Esophagus muscularis mucosa (tissue), 3 donors: ENCODE data around the gene SAV1.

Experiments used
- CTCF ChIP-seq, 3 experiments: fragments of 200-600 bp in 2 of 3; fragments of 450-650 bp in 1 of 3; sonication (generic) in 2 of 3; IDR thresholded peaks; one replicate each; pipeline ENCODE4 v1.5.1; 2017 to 2019; ENCODE audit warnings: antibody characterized with exemption in 3 of 3, mild to moderate bottlenecking in 2 of 3, moderate library complexity in 1 of 3
- EP300 ChIP-seq: sonication (generic); formaldehyde crosslinking; IDR thresholded peaks from one replicate; pipeline ENCODE4 v1.6.1; 2017; ENCODE audit warnings: antibody characterized with exemption

DNA sequence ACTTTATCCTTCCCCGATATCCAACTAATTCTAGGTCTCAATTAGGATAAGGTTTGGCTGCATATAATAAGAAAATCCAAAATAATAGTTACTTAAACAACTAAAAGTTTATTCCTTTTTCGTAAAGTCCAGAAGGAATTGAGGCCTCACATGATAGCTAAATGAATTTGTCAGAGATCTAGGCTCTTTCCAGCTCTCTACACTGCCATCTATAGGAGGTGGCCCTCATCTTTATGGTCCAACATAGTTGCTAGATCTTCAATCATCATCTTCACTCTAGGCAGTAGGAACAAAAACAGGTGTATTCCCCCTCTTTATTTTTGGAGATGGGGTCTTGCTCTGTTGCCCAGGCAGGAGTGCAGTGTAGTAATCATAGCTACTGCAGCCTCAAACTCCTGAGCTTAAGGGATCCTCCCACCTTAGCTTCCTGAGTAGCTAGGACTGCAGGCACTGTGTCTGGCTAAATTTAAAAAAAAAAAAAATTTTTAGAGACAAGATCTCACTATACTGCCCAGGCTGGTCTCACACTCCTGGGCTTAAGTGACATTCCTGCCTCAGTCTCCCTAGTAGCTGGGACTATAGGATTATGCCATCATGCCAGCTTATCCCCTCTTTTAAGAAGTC, 46.5 kb upstream of the SAV1 start:
- TF ChIP-seq CTCF (IDR thresholded peaks at IDR 0.05) (peak; percentile 36 to 53 (median 40)), EP300 (no peak)
